ENCODE results near the gene GPR141. TPM values are rescaled to one million over a fixed set of nuclear protein-coding genes. Genes with fewer than 3 reads are reported as not detected.
A peak's percentile ranks its signal among the peaks of the same experiment; 100 is the strongest.

Gene GPR141
- total and polyA plus RNA-seq, 9 of the 15 experiments (the other 6 are each of a cell fraction or from before 2014, with no cell fraction given): not detected

DNA sequence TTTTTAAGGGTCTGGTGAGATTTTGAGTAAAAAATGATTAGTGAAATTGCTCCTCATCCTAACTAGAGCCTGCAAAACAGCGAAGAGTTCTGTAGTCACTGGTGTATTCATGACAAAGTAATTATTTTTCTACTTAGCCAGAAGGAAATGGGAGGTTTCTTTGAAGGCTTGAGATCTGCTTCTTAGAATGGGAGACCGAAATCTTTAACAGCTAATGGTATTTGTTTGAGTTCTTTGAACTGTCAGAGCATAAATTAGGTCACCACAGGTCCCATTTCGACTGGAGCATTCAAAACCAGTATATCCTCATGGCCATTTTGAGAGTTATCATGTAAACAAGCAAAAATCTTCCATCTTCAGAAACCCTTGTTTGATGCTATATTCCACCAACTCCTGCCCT, 87.8 kb downstream of the GPR141 start:
- H3K9me3 ChIP-seq (replicated peaks; ENCODE audit: control insufficient read depth, insufficient read depth, low read depth, low read length): no peaks in the 10 kb centered on the region
- no TSS peak for BruUV-seq (replicated peaks)
- no peaks in the 10 kb centered on the region for H3K79me2 ChIP-seq (ENCODE audit: control insufficient read depth, insufficient read depth, low read length)
- ChIA-PET CTCF (ENCODE audit: low intra/inter-chr PET ratio) (no interaction called here), POLR2A (interaction anchor here (1.0 kb wide), 1 partner anchor 16 kb away, joined by 3 read pairs; no protein-coding TSS in a partner anchor)
- peak overlapping the region; percentile 17; the same call in 1 of the 3 replicates for H3K27ac ChIP-seq (ENCODE audit: extremely low read depth, low read depth, low read length)
- WGBS (ENCODE audit: insufficient coverage, low coverage, missing lambda C conversion rate): 0% methylated on average over 3 of the region's 3 CpGs
- H3K9ac ChIP-seq (ENCODE audit: insufficient read depth in 1 of 2, low read depth in 2 of 2, low read length in 2 of 2): no peak overlapping the region
- H3K4me1 ChIP-seq (replicated peaks in 1 of 2; ENCODE audit: control insufficient read depth in 2 of 2, insufficient read depth in 2 of 2, low read length in 2 of 2): no peaks in the 10 kb centered on the region; a peak in 2 of 5 replicates
- intact Hi-C loops (cut with micrococcal nuclease) (no loop called here), in situ Hi-C loops (cut with MboI) (no loop called here)
- H3K9me1 ChIP-seq (ENCODE audit: control insufficient read depth, insufficient read depth, low read length): no peaks in the 10 kb centered on the region
- DNase-seq (ENCODE audit: extremely low read depth in 1 of 4, low spot score in 3 of 4) (no peak), FAIRE-seq (no peak), ATAC-seq (no peak)
- H3K27me3 ChIP-seq (ENCODE audit: control insufficient read depth in 2 of 2, insufficient read depth in 2 of 2, low read length in 2 of 2): no peaks in the 10 kb centered on the region
- H3K4me3 ChIP-seq: no peak overlapping the region
- no peak overlapping the region for H2AFZ ChIP-seq (ENCODE audit: low read depth, low read length)
- H4K20me1 ChIP-seq (replicated peaks; ENCODE audit: control insufficient read depth, insufficient read depth, low read length): no peaks in the 10 kb centered on the region
- H3K4me2 ChIP-seq (ENCODE audit: insufficient read depth, low read length): no peak overlapping the region
- no peaks in the 10 kb centered on the region for H3K36me3 ChIP-seq (ENCODE audit: control insufficient read depth, insufficient read depth, low read length)
- TF ChIP-seq, protein P1, sequence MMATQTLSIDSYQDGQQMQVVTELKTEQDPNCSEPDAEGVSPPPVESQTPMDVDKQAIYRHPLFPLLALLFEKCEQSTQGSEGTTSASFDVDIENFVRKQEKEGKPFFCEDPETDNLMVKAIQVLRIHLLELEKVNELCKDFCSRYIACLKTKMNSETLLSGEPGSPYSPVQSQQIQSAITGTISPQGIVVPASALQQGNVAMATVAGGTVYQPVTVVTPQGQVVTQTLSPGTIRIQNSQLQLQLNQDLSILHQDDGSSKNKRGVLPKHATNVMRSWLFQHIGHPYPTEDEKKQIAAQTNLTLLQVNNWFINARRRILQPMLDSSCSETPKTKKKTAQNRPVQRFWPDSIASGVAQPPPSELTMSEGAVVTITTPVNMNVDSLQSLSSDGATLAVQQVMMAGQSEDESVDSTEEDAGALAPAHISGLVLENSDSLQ (IDR thresholded peaks at IDR 0.05): 0 out of 2 replicates have a peak, but pooled peaks have one; percentile 7
- peak; percentile 61; the same call in 1 of the 2 replicates for TF ChIP-seq ZNF766 (CRISPR knock-in tag; conservative IDR thresholded peaks at IDR 0.05)
- no peak for TF ChIP-seq ZKSCAN8 (CRISPR knock-in tag; IDR thresholded peaks at IDR 0.05)

DNA sequence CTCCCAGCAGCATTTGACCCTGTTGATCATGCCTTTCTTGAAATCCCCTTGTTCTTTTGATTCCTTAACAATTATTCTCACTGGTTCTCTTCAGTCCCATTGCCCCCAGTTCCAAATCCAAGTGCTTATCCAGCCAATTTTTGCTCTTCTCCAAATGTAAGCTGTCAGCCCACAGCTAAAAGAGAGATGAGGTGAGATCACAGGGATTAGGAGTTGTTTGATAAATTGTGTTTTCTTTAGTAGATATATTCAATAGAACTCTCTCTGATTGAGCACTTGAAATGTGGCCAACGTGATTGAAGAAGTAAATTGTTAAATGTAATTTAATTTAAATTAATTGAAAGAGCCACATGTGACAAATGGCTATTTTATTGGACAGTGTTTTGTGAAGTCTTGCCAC, 88.2 kb downstream of the GPR141 start:
- no peak overlapping the region for H3K4me3 ChIP-seq
- H3K9me3 ChIP-seq (replicated peaks; ENCODE audit: control insufficient read depth, insufficient read depth, low read depth, low read length): no peaks in the 10 kb centered on the region
- no peaks in the 10 kb centered on the region for H3K9me1 ChIP-seq (ENCODE audit: control insufficient read depth, insufficient read depth, low read length)
- H3K9ac ChIP-seq (ENCODE audit: insufficient read depth in 1 of 2, low read depth in 2 of 2, low read length in 2 of 2): no peak overlapping the region
- H3K4me1 ChIP-seq (replicated peaks in 1 of 2; ENCODE audit: control insufficient read depth in 2 of 2, insufficient read depth in 2 of 2, low read length in 2 of 2): no peaks in the 10 kb centered on the region; a peak in 1 of 5 replicates
- no peaks in the 10 kb centered on the region for H3K27me3 ChIP-seq (ENCODE audit: control insufficient read depth in 2 of 2, insufficient read depth in 2 of 2, low read length in 2 of 2)
- CTCF ChIA-PET (ENCODE audit: low intra/inter-chr PET ratio): no interaction called here
- no peak overlapping the region for H3K4me2 ChIP-seq (ENCODE audit: insufficient read depth, low read length)
- ATAC-seq (no peak), FAIRE-seq (no peak), DNase-seq (ENCODE audit: extremely low read depth in 1 of 4, low spot score in 3 of 4) (no peak)
- no peaks in the 10 kb centered on the region for H3K36me3 ChIP-seq (ENCODE audit: control insufficient read depth, insufficient read depth, low read length)
- no peaks in the 10 kb centered on the region for H4K20me1 ChIP-seq (replicated peaks; ENCODE audit: control insufficient read depth, insufficient read depth, low read length)
- peak overlapping the region; percentile 17; the same call in 1 of the 3 replicates for H3K27ac ChIP-seq (ENCODE audit: extremely low read depth, low read depth, low read length)
- no peak overlapping the region for H2AFZ ChIP-seq (ENCODE audit: low read depth, low read length)
- H3K79me2 ChIP-seq (ENCODE audit: control insufficient read depth, insufficient read depth, low read length): no peaks in the 10 kb centered on the region
- BruUV-seq (replicated peaks): no TSS peak
- in situ Hi-C loops (cut with MboI) (no loop called here), intact Hi-C loops (cut with micrococcal nuclease) (no loop called here)
- POLR2A ChIA-PET: interaction anchor here (1.0 kb wide), 1 partner anchor 15 kb away, joined by 3 read pairs; no protein-coding TSS in a partner anchor
- WGBS (ENCODE audit: insufficient coverage, low coverage, missing lambda C conversion rate): 0% methylated on average over 1 of the region's 1 CpG
- TF ChIP-seq HNRNPUL1 (IDR thresholded peaks at IDR 0.05; ENCODE audit: low read length) (no peak), ZNF668 (CRISPR knock-in tag; IDR thresholded peaks at IDR 0.05) (no peak), ZNF282 (CRISPR knock-in tag; IDR thresholded peaks at IDR 0.05) (no peak), ZNF561 (CRISPR knock-in tag; conservative IDR thresholded peaks at IDR 0.05) (no peak)
- TF ChIP-seq, protein P2, sequence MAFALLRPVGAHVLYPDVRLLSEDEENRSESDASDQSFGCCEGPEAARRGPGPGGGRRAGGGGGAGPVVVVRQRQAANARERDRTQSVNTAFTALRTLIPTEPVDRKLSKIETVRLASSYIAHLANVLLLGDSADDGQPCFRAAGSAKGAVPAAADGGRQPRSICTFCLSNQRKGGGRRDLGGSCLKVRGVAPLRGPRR (CRISPR knock-in tag; IDR thresholded peaks at IDR 0.05): no peak
- TF ChIP-seq, protein P3, sequence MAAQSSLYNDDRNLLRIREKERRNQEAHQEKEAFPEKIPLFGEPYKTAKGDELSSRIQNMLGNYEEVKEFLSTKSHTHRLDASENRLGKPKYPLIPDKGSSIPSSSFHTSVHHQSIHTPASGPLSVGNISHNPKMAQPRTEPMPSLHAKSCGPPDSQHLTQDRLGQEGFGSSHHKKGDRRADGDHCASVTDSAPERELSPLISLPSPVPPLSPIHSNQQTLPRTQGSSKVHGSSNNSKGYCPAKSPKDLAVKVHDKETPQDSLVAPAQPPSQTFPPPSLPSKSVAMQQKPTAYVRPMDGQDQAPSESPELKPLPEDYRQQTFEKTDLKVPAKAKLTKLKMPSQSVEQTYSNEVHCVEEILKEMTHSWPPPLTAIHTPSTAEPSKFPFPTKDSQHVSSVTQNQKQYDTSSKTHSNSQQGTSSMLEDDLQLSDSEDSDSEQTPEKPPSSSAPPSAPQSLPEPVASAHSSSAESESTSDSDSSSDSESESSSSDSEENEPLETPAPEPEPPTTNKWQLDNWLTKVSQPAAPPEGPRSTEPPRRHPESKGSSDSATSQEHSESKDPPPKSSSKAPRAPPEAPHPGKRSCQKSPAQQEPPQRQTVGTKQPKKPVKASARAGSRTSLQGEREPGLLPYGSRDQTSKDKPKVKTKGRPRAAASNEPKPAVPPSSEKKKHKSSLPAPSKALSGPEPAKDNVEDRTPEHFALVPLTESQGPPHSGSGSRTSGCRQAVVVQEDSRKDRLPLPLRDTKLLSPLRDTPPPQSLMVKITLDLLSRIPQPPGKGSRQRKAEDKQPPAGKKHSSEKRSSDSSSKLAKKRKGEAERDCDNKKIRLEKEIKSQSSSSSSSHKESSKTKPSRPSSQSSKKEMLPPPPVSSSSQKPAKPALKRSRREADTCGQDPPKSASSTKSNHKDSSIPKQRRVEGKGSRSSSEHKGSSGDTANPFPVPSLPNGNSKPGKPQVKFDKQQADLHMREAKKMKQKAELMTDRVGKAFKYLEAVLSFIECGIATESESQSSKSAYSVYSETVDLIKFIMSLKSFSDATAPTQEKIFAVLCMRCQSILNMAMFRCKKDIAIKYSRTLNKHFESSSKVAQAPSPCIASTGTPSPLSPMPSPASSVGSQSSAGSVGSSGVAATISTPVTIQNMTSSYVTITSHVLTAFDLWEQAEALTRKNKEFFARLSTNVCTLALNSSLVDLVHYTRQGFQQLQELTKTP (IDR thresholded peaks at IDR 0.05; ENCODE audit: low read depth in 1 of 2, partially characterized antibody in 2 of 2): no peak

Measured in K562 (cell line).